DOHH2 (cell line): ENCODE measurements around the gene PLEKHJ1.
A peak's percentile ranks its signal among the peaks of the same experiment; 100 is the strongest.

Source experiments
- H3F3A ChIP-seq: fragments of 200-600 bp; sonication (generic), shearing (Covaris generic); 2 replicates; pipeline ENCODE4 v1.6.0; 2016; ENCODE audit warnings: antibody characterized with exemption, mild to moderate bottlenecking; ENCODE audit not compliant: control insufficient read depth, insufficient read depth
- H3K27ac ChIP-seq: fragments of 200-600 bp; sonication (generic); 2 replicates; pipeline ENCODE4 v1.5.1; 2014; ENCODE audit warnings: low read depth, mild to moderate bottlenecking, low read length, moderate library complexity
- H3K27me3 ChIP-seq: fragments of 200-600 bp; sonication (generic); 2 replicates; pipeline ENCODE4 v1.6.1; 2014; ENCODE audit warnings: mild to moderate bottlenecking, low read length, mixed read lengths; ENCODE audit not compliant: control insufficient read depth
- H3K36me3 ChIP-seq: fragments of 200-600 bp; sonication (generic); 2 replicates; pipeline ENCODE4 v1.6.1; 2014; ENCODE audit warnings: mild to moderate bottlenecking, low read length, moderate library complexity, mixed read lengths; ENCODE audit not compliant: control insufficient read depth
- H3K4me1 ChIP-seq: fragments of 200-600 bp; sonication (generic); 2 replicates; pipeline ENCODE4 v1.6.1; 2014; ENCODE audit warnings: mild to moderate bottlenecking, low read length, mixed read lengths; ENCODE audit not compliant: control insufficient read depth
- H3K4me2 ChIP-seq: fragments of 200-600 bp; sonication (generic); 2 replicates; pipeline ENCODE4 v1.6.0; 2014; ENCODE audit warnings: mild to moderate bottlenecking, low read length, moderate library complexity
- H3K4me3 ChIP-seq: fragments of 200-600 bp; sonication (generic); 2 replicates; pipeline ENCODE4 v1.5.1; 2014; ENCODE audit warnings: mild to moderate bottlenecking, low read length, mixed read lengths
- H3K79me2 ChIP-seq: fragments of 200-600 bp; sonication (generic); 2 replicates; pipeline ENCODE4 v1.6.1; 2014; ENCODE audit warnings: mild to moderate bottlenecking, low read length, mixed read lengths; ENCODE audit not compliant: control insufficient read depth
- H3K9me2 ChIP-seq: fragments of 200-600 bp; sonication (generic); replicated peaks from 2 replicates; pipeline ENCODE4 v1.6.1; 2014; ENCODE audit warnings: mild to moderate bottlenecking, low read length, mixed read lengths; ENCODE audit not compliant: control insufficient read depth
- H3K9me3 ChIP-seq: fragments of 200-600 bp; sonication (generic); 2 replicates; pipeline ENCODE4 v1.6.1; 2014; ENCODE audit warnings: antibody characterized with exemption, low read length, mixed read lengths; ENCODE audit not compliant: control insufficient read depth, insufficient read depth
- H4K20me1 ChIP-seq: fragments of 200-600 bp; sonication (generic); 2 replicates; pipeline ENCODE4 v1.6.0; 2014; ENCODE audit warnings: low read depth, mild to moderate bottlenecking, antibody characterized with exemption, low read length, moderate library complexity; ENCODE audit not compliant: control insufficient read depth, insufficient read depth
- CTCF ChIP-seq: fragments of 200-600 bp; sonication (generic); IDR thresholded peaks from one replicate; pipeline ENCODE4 v1.5.1; 2014; ENCODE audit warnings: antibody characterized with exemption, mild to moderate bottlenecking, low read depth, low read length; ENCODE audit not compliant: poor library complexity, severe bottlenecking
- EZH2phosphoT487 ChIP-seq: fragments of 200-600 bp; sonication (generic); IDR thresholded peaks from 2 replicates; pipeline ENCODE4 v1.6.1; 2017; ENCODE audit warnings: borderline replicate concordance, mild to moderate bottlenecking, antibody characterized with exemption, low read length, moderate library complexity, mixed read lengths

The PLEKHJ1 gene

DNA sequence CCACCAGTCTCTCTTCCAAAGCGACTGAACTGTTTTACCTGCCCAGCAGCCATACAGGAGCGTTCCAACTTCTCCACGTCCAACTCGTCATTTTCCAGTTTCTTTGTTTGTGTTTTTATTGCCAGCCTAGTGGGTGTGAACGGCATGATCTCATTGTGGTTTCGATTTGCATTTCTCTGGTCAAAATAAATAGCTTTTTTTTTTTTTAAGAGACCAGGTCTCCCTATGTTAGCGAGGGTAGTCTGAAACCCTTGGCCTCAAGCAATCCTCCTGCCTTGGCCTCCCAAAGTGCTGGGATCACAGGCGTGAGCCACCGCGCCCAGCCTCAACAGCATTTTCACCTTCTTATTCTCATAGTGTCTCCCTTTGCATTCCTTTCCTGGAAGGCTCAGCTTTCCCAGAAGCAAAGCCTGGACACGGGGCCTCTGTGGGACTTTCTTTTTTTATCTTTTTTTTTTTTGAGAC lies 24.2 kb upstream of the PLEKHJ1 start:
- peak overlapping the region; percentile 96 for H3K27ac ChIP-seq
- H3K27me3 ChIP-seq, result no peaks in the 10 kb centered on the region
- peaks cover 17% of the 10 kb centered on the region for H3F3A ChIP-seq
- H3K4me1 ChIP-seq, result peaks cover 87% of the 10 kb centered on the region
- no peaks in the 10 kb centered on the region for H3K9me3 ChIP-seq
- H3K36me3 ChIP-seq, result peaks cover 4% of the 10 kb centered on the region
- no peaks in the 10 kb centered on the region for H4K20me1 ChIP-seq
- peak overlapping the region; percentile 29 for H3K4me3 ChIP-seq
- H3K79me2 ChIP-seq, result peaks cover 10% of the 10 kb centered on the region
- no peak for TF ChIP-seq CTCF
- TF ChIP-seq EZH2phosphoT487, result no peak
- H3K4me2 ChIP-seq, result peak overlapping the region; percentile 43
- H3K9me2 ChIP-seq, result no peaks in the 10 kb centered on the region

DNA sequence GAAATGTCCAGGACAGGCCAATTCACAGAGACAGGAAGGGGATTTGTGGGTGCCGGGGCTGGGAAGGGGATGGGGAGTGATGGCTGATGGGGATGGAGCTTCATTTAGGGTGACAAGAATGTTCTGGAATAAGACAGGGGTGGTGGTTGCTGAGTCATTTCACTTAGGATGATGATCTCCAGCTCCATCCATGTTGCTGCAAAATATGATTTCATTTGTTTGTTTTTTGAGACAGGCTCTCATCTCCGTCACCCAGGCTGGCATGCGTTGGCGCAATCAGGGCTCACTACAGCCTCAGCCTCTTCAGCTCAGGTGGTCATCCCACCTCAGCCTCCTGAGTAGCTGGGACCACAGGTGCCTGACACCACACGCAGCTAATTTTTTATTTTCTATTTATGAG lies 23.2 kb upstream of the PLEKHJ1 start:
- peak overlapping the region; percentile 96 for H3K27ac ChIP-seq
- H3K9me3 ChIP-seq, result no peaks in the 10 kb centered on the region
- H3K27me3 ChIP-seq, result no peaks in the 10 kb centered on the region
- H3K9me2 ChIP-seq, result no peaks in the 10 kb centered on the region
- H3K4me3 ChIP-seq, result peak overlapping the region; percentile 6; the same call in 1 of the 2 replicates
- peaks cover 85% of the 10 kb centered on the region for H3K4me1 ChIP-seq
- H3K36me3 ChIP-seq, result peaks cover 4% of the 10 kb centered on the region
- no peak for TF ChIP-seq CTCF
- no peak for TF ChIP-seq EZH2phosphoT487
- peaks cover 10% of the 10 kb centered on the region for H3K79me2 ChIP-seq
- peak overlapping the region; percentile 43 for H3K4me2 ChIP-seq
- H4K20me1 ChIP-seq, result no peaks in the 10 kb centered on the region
- H3F3A ChIP-seq, result peaks cover 19% of the 10 kb centered on the region

GRCh38 chr19:2255982-2256685 lies 20.0 kb upstream of the PLEKHJ1 start, which contains the start of gene JSRP1:
Gene JSRP1, minus strand, starts transcription at chr19:2256417. Its CDS starts 1,103 bp downstream, at chr19:2255314.
- Histone ChIP-seq H3K9me2 (no peaks in the 10 kb centered on the region), H3F3A (peaks cover 22% of the 10 kb centered on the region), H3K4me1 (peaks cover 79% of the 10 kb centered on the region), H4K20me1 (no peaks in the 10 kb centered on the region), H3K27me3 (no peaks in the 10 kb centered on the region), H3K9me3 (no peaks in the 10 kb centered on the region), H3K36me3 (peaks cover 7% of the 10 kb centered on the region), H3K4me2 (peak within 1 kb of the TSS; percentile 60), H3K27ac (peak within 1 kb of the TSS; percentile 96), H3K79me2 (peaks cover 4% of the 10 kb centered on the region), H3K4me3 (peak within 1 kb of the TSS; percentile 69)
- TF ChIP-seq CTCF (no peak), EZH2phosphoT487 (no peak)
